HG03064 (cell line): ENCODE measurements around the gene APH1A.
"Not testable (repeated sequence)": the region's sequence is repeated elsewhere in the genome, so short reads cannot be mapped to it uniquely, and the experiment has no call there.

Experiments used
- ATAC-seq: cut with Tn5 transposase; IDR thresholded peaks from one replicate; pipeline ENCODE4 v1.9.1; 2021; ENCODE audit warnings: low read depth; ENCODE audit not compliant: unreplicated experiment

Gene APH1A

DNA sequence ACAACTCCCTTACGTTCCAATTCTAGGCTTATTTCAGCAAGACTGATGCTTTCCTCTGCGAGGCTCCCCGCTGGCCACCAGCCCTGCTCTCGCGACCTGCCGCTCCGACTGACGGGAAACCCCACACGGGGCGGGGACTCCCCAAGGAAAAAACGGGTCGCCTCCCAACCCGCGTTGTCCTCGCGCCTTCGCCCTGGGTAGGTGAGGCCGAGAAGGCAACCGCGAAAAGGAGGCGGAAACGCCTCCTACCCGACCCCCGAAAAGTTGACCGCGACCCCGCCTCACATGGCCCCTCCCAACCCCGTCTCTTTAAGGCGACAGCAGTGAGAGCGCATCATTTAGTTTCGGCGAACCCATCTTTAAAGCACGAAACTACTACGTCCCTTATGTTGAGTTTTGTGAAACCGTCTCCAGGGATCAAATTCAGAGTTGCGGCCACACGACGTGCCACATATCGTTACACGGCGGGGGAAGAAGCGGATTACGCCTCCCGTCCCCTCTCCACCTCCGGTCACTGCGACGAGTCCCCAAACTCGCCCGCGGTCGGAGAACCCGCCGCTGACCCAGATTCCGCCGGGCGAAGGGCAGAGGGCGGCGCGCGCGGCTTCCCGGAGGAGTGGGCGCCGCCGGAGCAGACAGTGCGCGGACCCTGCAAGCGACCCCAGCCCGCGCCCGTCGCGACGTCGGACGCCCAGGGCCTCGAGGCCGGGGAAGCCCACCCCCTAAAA, 34.1 kb downstream of the APH1A start:
- ATAC-seq, result peak; percentile 46

- ATAC-seq, result no peak
Measured at GRCh38 chr1:150234309-150234565, 34.6 kb downstream of the APH1A start.

DNA sequence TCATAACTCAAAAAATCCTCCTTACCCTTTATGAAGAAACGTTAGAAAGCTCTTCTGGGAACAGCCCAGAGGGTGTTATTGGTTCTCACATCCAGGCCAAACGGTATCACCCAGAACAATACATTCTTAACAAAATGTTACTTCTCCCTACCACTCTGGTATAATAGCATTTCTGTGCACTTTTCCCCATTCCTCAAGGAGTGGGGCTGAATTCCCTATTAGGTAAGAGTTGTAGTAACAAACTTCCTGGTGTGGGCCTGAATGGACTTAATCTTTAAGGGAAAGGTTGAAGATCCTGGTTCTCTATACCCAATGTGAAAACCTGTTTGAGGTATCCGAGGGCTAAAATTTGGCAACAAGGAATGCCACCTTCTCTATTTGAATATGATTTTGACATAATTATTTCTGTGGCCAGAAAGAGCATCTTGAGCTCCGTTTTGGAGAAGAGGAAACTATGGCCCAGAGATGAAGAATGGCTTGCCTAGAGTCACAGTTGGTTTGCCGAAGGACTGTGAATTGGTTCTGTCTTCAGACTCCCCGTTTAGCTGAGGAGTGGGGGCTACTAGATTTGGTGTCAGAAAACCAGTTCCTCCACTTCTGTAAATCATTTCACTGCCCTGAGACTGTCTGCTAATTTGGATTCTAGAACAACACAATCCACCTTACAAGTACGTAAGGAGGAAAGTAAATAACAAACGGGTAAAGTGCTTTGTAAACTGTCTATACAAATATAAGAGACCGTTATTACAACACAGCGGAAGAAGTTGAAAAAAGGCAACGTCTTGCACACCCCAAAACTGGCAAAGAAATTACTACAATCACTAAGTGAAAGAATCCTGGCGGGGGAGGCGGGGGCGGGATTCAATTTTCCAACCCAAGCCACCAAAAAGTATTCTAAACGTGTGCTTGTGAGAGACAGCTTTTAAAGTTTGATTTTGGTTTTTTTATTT, 35.2 kb downstream of the APH1A start:
- no peak for ATAC-seq

DNA sequence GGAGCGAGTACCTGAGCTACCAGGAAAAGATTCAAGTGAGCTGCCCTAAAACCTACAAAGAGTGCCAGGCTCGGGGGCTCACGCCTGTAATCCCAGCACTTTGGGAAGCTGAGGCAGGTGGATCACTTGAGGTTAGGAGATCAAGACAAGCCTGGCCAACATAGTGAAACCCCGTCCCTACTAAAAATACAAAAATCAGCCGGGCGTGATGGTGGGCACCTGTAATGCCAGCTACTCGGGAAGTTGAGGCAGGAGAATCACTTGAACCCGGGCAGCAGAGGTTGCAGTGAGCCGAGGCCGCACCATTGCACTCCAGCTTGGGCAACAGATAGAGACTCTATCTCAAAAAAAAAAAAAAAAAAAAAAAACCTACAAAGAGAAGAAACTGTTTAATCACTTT, 35.9 kb downstream of the APH1A start:
- not testable (repeated sequence) for ATAC-seq

GRCh38 chr1:150228246-150228645, 40.6 kb downstream of the APH1A start:
- ATAC-seq, result not testable (repeated sequence)

DNA sequence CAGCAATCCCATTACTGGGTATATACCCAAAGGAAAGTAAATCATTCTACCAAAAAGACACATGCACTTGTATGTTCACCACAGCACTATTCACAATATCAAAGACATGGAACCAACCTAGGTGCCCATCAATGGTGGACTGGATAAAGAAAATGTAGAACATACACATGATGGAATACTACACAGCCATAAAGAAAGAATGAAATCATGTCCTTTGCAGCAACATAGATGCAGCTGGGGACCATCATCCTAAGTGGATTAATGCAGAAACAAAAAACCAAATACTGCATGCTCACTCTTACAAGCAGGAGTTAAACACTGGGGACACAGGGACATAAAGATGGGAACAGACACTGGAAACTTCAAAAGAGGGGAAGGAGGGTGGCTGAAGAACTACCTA, 41.6 kb downstream of the APH1A start:
- no peak for ATAC-seq

- ATAC-seq, result no peak
Measured at GRCh38 chr1:150226486-150226885, 42.3 kb downstream of the APH1A start.

- no peak for ATAC-seq
Measured at GRCh38 chr1:150225546-150225945, 43.3 kb downstream of the APH1A start.

DNA sequence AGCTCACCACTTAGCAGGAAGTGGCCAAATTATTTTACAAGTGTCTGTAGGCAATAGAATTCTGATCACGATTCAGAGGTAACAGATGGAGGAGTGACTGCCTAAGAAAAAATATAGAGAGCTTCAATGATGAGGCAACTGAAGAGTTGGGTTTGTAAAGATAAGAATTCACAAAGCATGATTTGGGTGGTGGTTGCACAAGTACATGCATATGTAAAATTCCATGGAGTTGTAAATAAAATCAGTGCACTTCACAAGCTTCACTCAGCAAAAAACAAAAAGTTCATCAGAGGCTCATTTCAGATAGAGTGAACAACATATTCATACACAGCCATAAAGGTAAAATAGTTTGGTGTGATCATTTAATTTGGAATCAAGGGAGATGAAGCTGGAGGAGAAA, 43.8 kb downstream of the APH1A start:
- ATAC-seq, result no peak

- no peak for ATAC-seq
Measured at GRCh38 chr1:150221552-150221951, 47.3 kb downstream of the APH1A start.

DNA sequence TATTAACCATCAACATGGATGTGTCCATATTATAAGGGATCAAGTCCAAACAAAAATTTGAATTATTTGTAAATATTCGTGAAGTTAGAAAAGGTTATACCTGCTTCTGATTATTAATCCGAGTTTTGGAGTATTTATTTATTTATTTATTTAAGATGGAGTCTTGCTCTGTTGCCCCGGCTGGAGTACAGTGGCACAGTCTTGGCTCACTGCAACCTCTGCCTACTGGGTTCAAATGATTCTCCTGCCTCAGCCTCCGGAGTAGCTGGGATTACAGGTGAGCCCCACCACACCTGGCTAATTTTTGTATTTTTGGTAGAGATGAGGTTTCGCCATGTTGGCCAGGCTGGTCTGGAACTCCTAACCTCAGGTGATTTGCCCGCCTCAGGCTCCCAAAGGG, 53.0 kb downstream of the APH1A start:
- not testable (repeated sequence) for ATAC-seq
